ENCODE data around the gene SLIT3.

- TF ChIP-seq CTCF (IDR thresholded peaks at IDR 0.05), result no peak
- no peak for TF ChIP-seq POLR2A (IDR thresholded peaks at IDR 0.05)
These were observed 193.8 kb downstream of the SLIT3 start for GRCh38 chr5:169106911-169107706.

Data from right lobe of liver (tissue), 4 donors.